Esophagus squamous epithelium (tissue), 5 donors: ENCODE results near the gene ERCC8. TPM values are rescaled to one million over a fixed set of nuclear protein-coding genes. Genes with fewer than 3 reads are reported as not detected.
"Not testable (repeated sequence)": the region's sequence is repeated elsewhere in the genome, so short reads cannot be mapped to it uniquely, and the experiment has no call there.

Experiments used
- DNase-seq: peaks from one replicate; lab custom pipeline; 2025; lab: John Stamatoyannopoulos, UW
- H3K27ac ChIP-seq, 4 donors: fragments of 200-600 bp; sonication (generic); one replicate each; pipeline ENCODE4 v1.5.1; 2016 to 2019; ENCODE audit warnings: mild to moderate bottlenecking in 1 of 4
- H3K27me3 ChIP-seq, 4 donors: fragments of 200-600 bp; sonication (generic); 1 replicate in 3 of 4; 2 replicates in 1 of 4; pipeline versions ENCODE4 v1.5.1 to v1.6.0; 2017 to 2021; ENCODE audit warnings: antibody characterized with exemption in 1 of 4
- H3K36me3 ChIP-seq, 3 donors: fragments of 200-600 bp; sonication (generic); one replicate each; pipeline ENCODE4 v1.5.1; 2016 to 2019
- H3K4me1 ChIP-seq, 3 donors: fragments of 200-600 bp; sonication (generic); one replicate each; pipeline ENCODE4 v1.5.1; 2017 to 2019
- H3K4me3 ChIP-seq, 4 donors: fragments of 200-600 bp; sonication (generic); 1 replicate in 3 of 4; 2 replicates in 1 of 4; pipeline ENCODE4 v1.5.1; 2016 to 2019; ENCODE audit warnings: mild to moderate bottlenecking in 2 of 4, moderate library complexity in 1 of 4
- H3K9me3 ChIP-seq, 3 donors: fragments of 200-600 bp; sonication (generic); one replicate each; pipeline ENCODE4 v1.5.1; 2016 to 2019
- POLR2A ChIP-seq, 4 donors: fragments of 450-650 bp; IDR thresholded peaks; one replicate each; pipeline ENCODE4 v1.6.1; 2017; ENCODE audit warnings: antibody characterized with exemption in 4 of 4, mild to moderate bottlenecking in 4 of 4, moderate library complexity in 3 of 4
- WGBS, 2 donors: methylation state at CpG; one replicate each; pipeline ENCODE4 v1.1.5; 2018; 5-methylcytosine and 5-hydroxymethylcytosine counted together
- intact Hi-C: fragments of 100-400 bp; cut with DNase I; formaldehyde crosslinking; loops from one replicate; pipeline ENCODE4 v1.15.0; 2022
- total RNA-seq, 4 donors: library from RNA; depleted of rRNA; stranded (reverse); fragments of >200 nt; gene quantifications; one replicate each; pipeline ENCODE4 v1.1.0, GENCODE V29; 2016
- TF ChIP-seq, protein P1 (sequence below), 6 experiments: fragments of 450-650 bp in 4 of 6; fragments of 200-600 bp in 2 of 6; sonication (generic) in 2 of 6; IDR thresholded peaks; one replicate each; pipeline ENCODE4 v1.5.1; 2016 to 2019; ENCODE audit warnings: antibody characterized with exemption in 6 of 6, mild to moderate bottlenecking in 4 of 6, moderate library complexity in 4 of 6
- donor health status: DM: yes; HTN: yes; CAD: no.

Gene ERCC8
- total RNA-seq, 4 donors from 2014 or later = 4.9 to 17.1 (median 12.0) TPM

DNA sequence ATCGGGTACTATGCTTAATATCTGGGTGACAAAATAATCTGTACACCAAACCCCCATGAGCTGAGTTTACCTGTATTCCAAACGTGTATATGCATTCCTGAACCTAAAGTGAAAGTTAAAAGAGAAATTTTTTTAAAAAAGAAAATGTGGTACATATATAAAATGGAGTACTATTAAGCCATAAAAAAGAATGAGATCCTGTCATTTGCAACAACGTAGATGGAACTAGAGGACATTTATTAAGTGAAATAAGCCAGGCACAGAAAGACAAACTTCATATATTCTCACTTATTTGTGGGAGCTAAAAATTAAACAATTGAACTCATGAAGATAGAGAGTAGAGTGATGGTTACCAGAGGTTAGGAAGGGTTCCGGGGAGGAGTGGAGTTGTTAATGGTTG lies 44.9 kb upstream of the ERCC8 start:
- WGBS, 2 donors = 84 to 85% methylated on average over 4 of the region's 4 CpGs
- TF ChIP-seq POLR2A (IDR thresholded peaks at IDR 0.05) = no peak
- TF ChIP-seq, protein P1, sequence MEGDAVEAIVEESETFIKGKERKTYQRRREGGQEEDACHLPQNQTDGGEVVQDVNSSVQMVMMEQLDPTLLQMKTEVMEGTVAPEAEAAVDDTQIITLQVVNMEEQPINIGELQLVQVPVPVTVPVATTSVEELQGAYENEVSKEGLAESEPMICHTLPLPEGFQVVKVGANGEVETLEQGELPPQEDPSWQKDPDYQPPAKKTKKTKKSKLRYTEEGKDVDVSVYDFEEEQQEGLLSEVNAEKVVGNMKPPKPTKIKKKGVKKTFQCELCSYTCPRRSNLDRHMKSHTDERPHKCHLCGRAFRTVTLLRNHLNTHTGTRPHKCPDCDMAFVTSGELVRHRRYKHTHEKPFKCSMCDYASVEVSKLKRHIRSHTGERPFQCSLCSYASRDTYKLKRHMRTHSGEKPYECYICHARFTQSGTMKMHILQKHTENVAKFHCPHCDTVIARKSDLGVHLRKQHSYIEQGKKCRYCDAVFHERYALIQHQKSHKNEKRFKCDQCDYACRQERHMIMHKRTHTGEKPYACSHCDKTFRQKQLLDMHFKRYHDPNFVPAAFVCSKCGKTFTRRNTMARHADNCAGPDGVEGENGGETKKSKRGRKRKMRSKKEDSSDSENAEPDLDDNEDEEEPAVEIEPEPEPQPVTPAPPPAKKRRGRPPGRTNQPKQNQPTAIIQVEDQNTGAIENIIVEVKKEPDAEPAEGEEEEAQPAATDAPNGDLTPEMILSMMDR (IDR thresholded peaks at IDR 0.05) = no peak
- no peak overlapping the region for H3K4me3 ChIP-seq
- H3K4me1 ChIP-seq = no peaks in the 10 kb centered on the region
- intact Hi-C loops = no loop called here
- peaks cover 0 to 17% (median 0%) of the 10 kb centered on the region in 3 donors for H3K9me3 ChIP-seq
- peaks cover 0 to 14% (median 0%) of the 10 kb centered on the region in 3 donors for H3K36me3 ChIP-seq
- no peaks in the 10 kb centered on the region for H3K27me3 ChIP-seq
- DNase-seq = no peak
- H3K27ac ChIP-seq = no peak overlapping the region

DNA sequence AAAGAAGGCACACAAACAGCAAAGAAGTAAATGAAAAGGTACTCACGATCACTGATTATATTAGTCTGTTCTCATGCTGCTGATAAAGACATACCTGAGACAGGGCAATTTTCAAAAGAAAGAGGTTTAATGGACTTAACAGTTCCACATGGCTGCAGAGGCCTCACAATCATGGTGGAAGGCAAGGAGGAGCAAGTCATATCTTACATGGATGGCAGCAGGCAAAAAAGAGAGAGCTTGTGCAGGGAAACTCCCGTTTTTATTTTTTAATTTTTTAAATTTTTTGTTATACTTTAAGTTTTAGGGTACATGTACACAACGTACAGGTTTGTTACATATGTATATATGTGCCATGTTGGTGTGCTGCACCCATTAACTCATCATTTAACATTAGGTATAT lies 37.3 kb upstream of the ERCC8 start:
- H3K36me3 ChIP-seq, H3K9me3 ChIP-seq, DNase-seq, intact Hi-C loops, H3K4me3 ChIP-seq, H3K27ac ChIP-seq, H3K4me1 ChIP-seq, H3K27me3 ChIP-seq: not testable (repeated sequence)
- WGBS, 2 donors = 90 to 91% methylated on average over 3 of the region's 3 CpGs

DNA sequence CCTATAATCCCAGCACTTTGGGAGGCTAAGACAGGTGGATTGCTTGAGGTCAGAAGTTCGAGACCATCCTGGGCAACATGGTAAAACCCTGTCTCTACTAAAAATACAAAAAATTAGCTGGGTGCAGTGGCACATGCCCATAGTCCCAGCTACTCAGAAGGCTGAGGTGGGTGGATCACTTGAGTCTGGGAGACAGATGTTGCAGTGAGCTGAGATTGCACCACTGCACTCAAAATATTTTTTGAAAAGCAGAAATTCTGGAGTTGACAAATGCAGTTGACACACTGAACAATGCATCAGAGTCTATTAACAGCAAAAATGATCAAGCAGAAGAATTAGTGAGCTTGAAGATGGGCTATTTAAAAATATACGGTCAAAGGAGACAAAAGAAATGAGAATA lies 35.6 kb upstream of the ERCC8 start:
- Histone ChIP-seq H3K27ac (no peak overlapping the region), H3K4me1 (no peaks in the 10 kb centered on the region), H3K4me3 (no peak overlapping the region), H3K9me3 (no peaks in the 10 kb centered on the region), H3K27me3 (no peaks in the 10 kb centered on the region), H3K36me3 (no peaks in the 10 kb centered on the region)
- no peak for DNase-seq
- no peak for TF ChIP-seq POLR2A (IDR thresholded peaks at IDR 0.05)
- intact Hi-C loops = no loop called here
- WGBS, 2 donors = 76 to 92% methylated on average over 2 of the region's 2 CpGs

DNA sequence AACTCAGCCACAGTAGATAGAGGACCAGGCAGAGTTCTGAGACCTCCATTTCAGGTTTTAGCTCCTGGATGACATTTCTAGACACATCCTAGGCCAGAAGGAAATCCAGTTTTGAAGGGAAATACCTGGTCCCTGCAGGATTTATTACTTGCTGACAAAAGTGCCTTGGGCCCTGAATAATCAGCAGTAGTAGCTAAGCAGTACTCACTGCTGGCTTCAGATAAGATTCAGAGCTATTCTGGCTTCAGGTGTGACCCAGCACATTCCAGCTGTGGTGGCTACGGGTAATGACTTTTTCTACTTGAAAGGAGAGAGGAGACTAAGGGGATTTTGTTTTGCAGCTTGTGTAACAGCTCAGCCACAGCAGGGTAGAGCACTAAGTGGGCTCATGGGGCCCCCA lies 34.1 kb upstream of the ERCC8 start:
- H3K9me3 ChIP-seq = no peaks in the 10 kb centered on the region
- WGBS, 2 donors = 80 to 90% methylated on average over 1 of the region's 1 CpG
- DNase-seq = no peak
- H3K36me3 ChIP-seq = no peaks in the 10 kb centered on the region
- intact Hi-C loops = no loop called here
- no peaks in the 10 kb centered on the region for H3K4me1 ChIP-seq
- no peak overlapping the region for H3K4me3 ChIP-seq
- no peak overlapping the region for H3K27ac ChIP-seq
- no peaks in the 10 kb centered on the region for H3K27me3 ChIP-seq
- no peak for TF ChIP-seq POLR2A (IDR thresholded peaks at IDR 0.05)
- TF ChIP-seq, protein P1 (IDR thresholded peaks at IDR 0.05) = no peak

DNA sequence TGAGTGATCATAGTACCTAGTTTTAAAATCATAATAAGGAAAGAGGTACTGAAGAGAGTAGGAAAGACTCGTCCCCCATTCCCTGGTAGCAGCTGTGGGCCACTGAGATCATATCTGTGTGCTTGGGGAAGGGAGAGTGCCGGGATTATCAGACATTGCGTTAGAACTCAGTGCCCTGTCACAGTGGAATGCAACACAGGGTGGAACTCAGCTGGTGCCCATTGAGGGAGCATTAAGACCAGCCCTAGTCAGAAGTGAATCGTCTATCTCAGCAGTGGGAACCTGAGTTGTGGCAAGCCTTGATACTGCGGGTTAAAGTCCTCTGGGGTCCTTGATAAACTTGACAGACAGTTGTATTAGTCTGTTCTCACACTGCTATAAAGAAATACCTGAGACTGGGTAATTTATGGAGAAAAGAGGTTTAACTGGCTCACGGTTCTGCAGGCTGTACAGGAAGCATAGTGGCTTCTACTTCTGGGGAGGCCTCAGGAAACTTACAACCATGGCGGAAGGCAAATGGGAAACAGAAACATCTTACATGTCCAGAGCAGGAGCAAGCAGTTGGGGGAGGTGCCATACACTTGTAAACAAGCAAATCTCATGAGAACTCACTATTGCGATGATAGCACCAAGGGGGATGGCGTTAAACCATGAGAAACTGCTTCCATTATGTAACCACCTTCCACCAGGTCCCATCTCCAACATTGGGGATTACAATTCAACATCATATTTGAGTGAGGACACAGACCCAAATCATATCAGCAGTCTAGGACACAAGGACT lies 33.3 kb upstream of the ERCC8 start:
- Histone ChIP-seq H3K27me3 (no peaks in the 10 kb centered on the region), H3K27ac (no peak overlapping the region), H3K36me3 (no peaks in the 10 kb centered on the region), H3K4me3 (no peak overlapping the region), H3K4me1 (no peaks in the 10 kb centered on the region), H3K9me3 (no peaks in the 10 kb centered on the region)
- intact Hi-C loops = no loop called here
- DNase-seq = no peak
- WGBS, 2 donors = 86 to 100% methylated on average over 6 to 8 of the region's 9 CpGs
- TF ChIP-seq, protein P1 (IDR thresholded peaks at IDR 0.05) = no peak
- TF ChIP-seq POLR2A (IDR thresholded peaks at IDR 0.05) = no peak

DNA sequence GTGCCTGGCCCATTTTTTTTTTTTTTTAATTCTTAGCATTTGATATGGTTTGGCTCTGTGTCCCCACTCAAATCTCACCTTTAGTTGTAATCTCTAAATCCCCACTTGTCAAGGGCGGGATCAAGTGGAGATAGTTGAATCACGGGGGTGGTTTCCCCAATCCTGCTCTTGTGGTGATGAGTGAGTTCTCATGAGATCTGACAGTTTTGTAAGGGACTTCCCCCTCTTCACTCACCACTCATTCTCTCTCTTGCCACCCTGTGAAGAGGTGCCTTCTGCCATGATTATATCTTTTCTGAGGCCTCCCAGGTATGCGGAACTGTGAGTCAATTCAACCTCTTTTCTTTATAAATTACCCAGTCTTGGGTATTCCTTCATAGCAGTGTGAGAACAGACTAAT lies 27.4 kb upstream of the ERCC8 start:
- no peak for DNase-seq
- no peak for TF ChIP-seq POLR2A (IDR thresholded peaks at IDR 0.05)
- WGBS, 2 donors = 85 to 94% methylated on average over 3 of the region's 3 CpGs
- no peak overlapping the region for H3K4me3 ChIP-seq
- H3K9me3 ChIP-seq = peaks cover 0 to 11% (median 0%) of the 10 kb centered on the region in 3 donors
- H3K36me3 ChIP-seq = no peaks in the 10 kb centered on the region
- no peak overlapping the region for H3K27ac ChIP-seq
- intact Hi-C loops = no loop called here
- no peaks in the 10 kb centered on the region for H3K27me3 ChIP-seq
- H3K4me1 ChIP-seq = no peaks in the 10 kb centered on the region
